Measurements from ENCODE around the gene ALS2CL.

ALS2CL gene

DNA sequence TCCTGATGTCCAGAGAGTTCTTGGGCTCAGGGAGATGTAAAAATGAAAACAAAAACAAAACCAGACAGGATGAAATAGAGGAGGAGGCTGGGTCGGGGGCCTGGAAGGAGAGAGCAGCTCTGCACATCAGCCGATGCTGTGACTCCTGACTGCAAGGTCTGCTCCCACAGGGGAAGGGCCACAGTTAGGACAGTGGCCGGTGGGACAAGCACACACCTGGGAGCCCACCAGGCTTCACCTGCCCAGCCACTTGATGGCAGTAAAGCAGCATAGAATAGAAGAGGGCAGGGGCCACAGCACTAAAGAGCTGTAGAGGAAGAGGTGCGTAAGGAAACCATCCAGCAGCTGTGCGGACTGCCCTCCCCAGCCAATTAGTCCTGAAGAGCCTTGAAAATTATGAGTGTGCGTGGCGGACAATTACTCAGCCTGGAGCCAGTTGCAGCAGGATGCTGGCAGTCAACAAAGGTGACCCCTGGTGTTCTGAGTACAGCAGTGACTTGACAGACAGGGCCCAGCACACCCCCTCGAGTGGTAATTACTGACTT is 29.8 kb downstream of the ALS2CL start:
- DNase-seq: peak; percentile 14

DNA sequence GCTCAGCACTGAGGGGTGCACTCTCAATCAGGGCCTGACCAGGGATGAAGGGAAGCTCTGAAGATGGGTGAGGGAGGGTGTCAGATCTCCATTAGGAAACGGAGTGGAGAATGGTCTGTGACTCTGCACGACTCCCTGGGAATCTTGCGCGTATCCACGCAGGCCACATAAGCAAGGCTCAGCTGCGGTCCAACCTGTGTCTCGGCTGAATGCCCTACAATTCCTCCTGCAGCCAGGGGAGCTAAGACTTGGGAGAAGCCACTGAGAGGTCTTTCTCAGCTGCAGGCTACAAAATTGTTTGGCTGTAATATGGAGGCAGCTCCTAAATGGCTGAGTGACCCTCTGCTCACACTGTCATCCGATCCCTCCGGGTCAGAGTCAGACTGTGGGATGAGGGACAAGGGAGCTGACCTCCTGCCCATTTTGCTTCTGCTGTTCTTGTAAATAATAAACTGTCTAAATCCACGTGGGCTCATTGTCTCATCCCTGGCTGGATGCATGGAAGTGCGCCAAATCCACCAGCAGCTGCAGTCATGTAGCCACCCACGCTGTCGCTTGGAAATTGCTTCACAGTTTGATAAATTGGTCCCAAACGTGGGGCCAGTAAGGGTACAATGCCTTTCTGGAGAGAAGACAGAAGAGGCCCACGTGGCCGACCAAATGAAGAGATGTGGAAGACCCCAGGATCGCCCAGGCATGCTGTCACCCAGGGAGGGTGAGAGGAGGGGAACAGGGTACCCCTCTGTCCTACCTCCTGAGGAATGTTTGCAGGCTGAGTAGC is 30.5 kb downstream of the ALS2CL start:
- DNase-seq: no peak

DNA sequence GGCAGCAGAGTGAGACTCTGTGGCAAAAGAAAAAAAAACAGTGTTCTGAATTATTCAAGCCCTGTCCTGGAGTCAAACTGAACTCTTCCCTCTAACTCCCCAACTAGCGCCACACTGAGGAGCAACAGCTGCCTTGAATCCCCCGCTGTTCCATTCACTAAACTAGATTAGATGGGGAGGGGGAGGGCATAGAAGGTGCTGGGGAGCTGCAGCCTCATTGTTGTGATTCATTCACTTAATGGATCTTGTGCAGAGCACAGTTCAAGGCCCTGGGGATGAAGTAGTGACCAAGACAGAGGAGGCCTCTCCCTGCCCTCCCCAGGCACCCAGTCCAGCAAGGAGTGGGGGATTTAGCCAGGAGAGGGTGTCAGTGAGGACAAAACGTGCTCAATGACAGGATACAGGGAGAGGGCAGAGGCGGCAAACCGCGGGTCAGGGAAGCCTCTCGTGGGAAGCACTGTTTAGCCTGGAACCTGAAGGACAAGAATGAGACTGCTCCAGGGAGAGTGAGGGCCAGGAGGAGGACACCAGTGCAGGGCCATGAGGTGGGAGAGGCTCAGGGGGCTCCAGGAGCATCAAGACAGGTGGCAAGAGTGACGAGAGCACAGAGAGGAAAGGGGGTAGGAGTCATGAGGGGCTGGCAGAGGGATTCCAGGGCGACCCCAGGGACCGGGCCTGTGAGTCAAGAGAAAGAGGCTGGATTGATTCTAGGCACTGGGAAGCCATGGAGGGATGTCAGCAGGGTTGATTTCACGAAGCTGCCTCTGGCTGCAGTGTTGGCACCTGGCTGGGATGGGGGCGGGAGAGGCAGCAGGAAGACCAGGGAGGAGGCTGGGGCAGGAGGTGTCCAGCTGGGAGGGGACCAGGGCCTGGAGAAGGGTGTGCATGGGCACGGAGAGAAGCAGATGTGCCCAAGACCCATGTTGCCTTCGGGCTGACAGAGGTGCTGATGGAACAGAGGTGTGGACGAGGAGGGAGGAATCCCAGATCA is 31.4 kb downstream of the ALS2CL start:
- no peak for DNase-seq

DNA sequence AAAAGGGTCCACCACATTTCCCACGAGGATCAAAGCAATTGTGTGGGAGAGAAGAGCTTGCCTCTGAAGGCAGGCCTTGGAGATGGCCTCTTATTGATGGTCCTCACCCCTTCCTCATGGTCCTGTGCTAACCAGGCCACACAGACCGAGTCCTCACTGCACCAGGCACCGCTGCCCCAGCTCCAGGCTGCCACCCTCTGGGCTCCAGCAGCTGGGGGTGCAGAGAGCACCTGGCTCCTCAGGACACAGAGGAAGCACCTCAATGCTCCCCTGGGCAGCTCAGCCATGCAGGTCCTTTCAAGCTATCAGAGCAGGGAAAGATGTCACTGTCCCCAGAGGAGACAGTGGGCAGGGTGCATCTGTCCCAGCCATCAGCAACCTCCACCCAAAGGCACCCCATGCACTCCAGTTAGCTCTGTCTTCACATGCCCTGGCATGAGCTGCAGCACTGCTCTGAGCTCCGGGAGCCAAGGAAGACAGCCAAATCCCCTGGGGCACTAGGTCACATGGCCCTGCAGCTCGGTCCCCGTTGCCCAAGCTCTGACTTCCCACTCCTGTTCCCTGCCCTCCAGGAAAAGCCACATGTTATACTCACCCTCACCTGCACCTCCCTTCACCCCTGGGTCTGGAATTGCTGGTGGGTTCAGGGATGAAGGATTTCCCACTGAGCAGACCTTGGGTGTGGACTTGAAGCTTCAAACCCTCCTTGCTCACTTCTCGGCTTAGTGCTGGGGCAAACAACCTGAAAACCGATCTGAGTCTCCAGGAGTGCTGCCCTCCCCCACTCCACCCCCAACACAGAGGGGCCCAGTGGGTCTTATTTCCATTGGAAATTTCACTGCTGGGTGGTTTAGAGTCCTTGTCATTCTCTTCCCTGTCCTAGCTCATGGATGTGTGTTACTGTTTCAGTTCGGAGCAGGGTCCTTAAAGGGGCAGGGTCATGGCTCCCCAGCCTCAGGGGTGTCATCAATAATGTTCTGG is 32.6 kb downstream of the ALS2CL start:
- DNase-seq: no peak

DNA sequence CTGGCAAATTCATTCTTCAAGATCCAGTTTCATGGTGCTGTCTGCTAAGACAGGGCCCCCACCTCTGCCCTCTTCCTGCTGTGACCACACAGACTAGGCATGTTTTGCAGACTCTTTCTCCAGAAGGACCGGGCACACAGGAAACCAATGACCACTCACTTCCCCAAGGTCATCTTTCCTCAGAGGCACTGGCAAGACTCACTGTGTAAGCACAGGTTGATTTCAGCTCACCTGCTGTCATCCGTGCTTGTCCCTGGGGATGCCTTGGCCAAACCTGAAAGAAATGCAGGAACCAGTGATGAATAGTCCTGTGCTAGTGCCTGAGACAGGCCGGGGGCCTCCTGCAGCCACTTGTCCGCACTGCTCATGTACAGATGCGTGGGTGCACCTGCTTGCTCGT is 33.5 kb downstream of the ALS2CL start:
- DNase-seq: no peak

DNA sequence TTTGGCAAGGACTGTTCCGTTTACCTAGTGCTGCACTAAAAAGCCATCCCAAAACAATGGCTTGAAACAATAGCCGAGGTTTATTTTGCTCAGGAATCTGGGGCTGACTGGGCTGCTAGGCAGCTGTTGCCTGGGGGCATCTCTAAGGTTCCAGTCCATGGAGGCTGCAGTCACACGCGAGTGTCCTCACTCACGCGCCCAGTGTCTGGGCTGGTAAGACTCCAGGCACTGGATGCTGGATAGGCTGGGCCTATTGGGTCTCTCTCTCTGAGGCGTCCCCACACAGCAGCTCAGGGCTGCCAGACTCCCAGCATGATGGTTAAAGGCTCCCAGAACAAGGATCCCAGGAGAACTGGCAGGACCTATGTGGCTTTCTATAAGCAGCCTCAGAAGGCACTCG is 34.2 kb downstream of the ALS2CL start:
- no peak for DNase-seq

DNA sequence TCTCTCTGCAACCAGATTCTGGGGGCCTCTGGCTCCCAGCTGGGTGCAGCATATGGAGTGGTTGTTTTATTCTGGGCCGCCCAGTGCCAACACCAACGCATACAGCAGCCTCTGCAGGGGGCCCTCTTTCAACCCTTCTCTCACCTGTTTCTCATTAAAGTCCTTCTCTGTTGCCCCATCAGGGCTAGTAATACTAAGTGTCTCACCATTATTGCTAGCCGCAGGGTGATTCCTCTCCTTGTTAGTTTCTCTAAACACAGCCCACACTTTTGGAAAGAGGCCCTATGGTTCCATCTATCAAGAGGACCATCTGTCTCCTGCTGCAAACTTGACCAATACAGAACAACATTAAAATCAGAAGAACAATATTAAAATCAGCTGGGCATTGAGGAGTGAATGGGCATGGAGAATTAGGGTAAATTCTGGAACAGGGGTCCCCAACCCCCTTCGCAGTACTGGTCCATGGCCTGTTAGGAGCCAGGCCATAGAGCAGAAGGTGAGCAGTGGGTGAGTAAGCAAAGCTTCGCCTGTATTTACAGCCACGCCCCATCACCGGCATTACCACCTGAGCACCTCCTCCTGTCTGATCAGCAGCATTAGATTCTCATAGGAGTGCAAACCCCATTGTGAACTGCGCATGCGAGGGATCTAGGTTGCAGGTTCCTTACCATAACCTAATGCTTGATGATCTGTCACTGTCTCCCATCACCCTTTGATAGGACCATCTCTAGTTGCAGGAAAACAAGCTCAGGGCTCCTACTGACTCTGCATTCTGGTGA is 36.5 kb downstream of the ALS2CL start:
- no peak for DNase-seq

DNA sequence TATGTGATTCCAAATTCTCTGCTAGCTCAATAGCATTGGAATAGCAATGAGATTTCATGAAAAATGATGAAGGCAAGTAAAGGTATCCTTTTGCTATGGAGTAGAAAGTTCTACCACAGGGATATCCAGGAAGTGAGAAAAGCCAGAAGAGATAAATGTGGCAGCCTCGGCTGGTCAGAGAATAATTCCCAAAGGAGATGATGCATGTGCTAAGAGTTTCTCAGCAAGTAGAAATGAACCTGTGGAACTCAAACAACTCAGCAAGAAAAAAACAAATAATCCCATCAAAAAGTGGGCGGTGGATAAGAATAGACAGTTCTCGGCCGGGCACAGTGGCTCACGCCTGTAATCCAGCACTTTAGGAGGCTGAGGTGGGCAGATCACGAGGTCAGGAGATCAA is 38.2 kb downstream of the ALS2CL start:
- DNase-seq: no peak

DNA sequence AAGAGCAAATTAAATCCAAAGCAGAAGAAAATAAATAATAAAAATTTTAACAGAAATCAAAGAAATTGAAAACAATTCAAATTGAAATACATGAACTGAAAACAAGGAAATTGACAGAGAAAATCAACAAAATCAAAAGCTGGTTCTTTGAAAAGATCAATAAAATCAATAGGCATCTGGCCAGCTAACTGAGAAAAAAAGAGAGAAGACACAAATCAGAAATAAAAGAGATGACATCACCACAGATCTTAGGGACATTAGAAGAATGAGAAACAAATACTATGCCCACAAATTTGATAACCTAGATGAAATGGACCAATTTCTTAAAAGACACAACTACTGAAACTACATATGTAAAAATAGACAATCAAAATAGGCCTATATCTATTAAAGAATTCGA is 42.4 kb downstream of the ALS2CL start:
- no peak for DNase-seq

DNA sequence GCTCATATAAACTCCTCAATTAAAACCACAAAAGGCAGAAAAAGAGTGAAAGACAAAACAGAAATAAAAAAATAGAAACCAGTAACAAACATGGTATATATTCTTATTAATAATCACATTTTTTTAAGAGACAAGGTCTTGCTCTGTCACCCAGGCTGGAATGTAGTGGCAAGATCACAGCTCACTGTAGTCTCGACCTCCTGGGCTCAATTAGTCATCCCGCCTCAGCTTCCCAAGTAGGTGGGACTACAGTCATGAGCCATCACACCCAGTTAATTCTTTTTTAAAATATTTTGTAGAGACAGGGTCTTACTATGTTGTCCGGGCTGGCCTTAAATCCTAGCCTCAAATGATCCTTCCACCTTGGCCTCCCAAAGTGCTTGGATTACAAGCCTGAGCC is 44.0 kb downstream of the ALS2CL start:
- DNase-seq: no peak

DNA sequence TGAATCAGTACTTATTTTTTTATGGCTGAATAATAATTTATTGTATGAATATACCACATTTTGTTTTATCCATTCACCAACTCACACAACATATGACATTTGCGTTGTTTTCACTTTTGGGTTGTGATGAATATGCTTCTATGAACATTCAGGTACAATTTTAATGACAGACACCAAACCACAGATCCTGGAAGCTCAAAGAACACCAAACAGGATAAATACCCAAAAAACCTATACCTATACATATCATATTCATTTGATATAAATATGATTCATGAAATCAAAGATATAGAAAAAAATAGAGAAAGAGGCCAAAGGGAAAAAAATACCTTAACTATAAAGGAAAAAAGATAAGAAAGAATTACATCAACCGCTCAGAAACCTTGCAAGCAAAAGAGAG is 45.4 kb downstream of the ALS2CL start:
- no peak for DNase-seq

DNA sequence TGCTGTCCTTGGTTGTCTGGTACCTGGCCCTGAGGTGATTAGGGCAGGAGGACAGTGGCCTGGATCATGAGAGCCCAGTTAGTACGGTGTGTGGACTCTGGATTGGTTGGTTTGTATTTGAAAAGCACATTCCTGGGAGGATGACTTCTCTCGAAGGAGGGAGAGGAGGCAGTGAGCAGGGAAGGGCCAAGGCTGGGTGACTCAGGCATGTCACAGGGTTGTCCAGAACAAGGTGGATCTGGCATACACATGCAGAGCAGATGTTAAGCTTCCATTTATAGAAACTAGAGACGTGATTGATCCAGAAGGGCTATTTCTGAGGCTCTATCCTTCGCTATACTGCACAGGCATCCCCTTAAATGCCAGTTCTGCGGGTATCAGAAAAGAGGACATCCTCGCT is 46.8 kb downstream of the ALS2CL start:
- no peak for DNase-seq

DNA sequence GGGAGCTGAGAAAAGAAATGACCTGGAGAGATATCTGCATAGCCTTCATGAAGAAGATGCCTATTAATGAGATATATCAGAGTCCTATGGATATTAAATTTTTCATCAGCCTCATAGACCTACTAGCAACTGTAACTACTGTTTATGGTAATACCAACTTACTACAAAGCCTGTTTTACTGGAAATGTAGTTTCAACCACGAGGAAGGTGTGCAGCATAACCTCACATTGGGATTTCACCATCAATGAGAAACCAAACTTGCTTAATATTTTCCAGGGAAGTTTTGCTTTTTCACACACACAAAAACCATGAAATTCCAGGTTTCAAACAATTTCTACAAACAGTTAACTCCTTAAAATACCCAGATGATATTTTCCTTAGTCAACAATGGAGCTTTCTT is 49.8 kb downstream of the ALS2CL start:
- DNase-seq: no peak

DNA sequence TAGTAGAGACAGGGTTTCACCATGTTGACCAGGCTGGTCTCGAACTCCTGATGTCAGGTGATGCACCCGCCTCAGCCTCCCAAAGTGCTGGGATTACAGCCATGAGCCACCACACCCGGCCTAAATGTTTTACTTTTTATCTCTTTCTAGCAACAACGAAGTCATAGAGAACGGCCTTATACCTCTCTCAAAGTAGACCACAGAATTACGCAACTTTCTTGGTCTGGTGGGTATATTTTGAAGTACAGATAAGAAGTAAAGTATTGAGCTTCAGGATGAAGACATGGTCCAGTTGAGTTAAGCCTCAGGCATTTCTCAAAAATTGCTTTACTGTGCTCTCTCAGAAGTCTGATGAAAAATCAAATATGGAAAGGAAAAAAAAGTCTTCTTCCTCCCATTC is 50.5 kb downstream of the ALS2CL start:
- DNase-seq: no peak

DNA sequence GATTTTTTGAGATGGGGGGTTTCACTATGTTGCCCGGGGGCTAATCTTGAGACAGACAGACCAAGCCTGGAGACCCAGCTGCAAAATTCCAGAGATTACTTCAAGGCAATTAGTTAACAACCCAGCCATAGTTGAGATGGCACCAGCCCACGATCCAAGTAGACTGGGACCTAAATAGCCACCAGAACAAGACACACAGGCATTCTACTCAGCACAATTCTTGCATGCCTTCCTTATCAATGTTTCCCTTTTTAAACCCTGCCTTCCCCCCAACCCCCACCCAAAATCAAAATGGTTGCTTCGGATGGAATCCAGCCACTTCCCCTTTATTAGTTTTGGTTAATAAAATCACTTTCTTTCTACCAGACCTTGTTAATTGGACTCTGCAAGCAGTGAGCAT is 52.6 kb downstream of the ALS2CL start:
- no peak for DNase-seq

DNA sequence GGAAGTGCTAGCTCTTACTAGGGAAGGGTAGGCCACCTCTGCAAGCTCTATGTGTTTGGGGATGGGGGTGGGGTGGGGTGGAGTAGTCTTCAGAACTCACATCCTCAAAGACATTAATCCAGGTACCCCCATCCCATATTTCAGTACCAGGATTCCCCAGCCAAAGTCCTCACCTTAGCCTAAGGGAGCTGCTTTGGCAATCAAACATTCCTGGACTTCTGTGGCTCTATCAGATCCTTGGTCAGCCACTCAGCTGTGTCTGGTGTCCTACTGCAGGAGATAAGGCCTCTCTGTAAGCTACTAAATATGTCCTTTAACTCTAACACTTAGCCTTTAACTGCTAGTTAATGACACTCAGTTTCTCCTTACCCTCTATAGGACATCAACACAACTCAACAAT is 54.3 kb downstream of the ALS2CL start:
- no peak for DNase-seq

DNA sequence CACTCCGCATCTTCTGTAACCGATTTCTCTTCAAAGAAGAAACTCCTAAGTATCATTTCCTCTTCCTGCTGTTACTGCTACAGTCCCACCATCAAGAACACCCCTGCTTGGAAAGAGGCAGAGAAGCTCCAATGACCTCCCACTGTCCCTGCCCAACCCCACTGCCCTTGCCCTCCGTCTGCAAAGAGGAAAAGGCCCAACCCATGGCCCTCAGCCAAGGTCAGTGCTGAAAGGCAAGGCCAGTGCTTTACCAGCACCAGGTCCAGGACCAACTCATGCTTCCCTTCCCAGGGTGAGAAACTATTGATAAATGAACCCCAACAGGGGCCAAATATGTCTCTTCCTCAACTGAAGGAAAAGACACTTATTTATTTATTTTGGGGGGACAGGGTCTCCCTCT is 58.6 kb downstream of the ALS2CL start:
- no peak for DNase-seq

DNA sequence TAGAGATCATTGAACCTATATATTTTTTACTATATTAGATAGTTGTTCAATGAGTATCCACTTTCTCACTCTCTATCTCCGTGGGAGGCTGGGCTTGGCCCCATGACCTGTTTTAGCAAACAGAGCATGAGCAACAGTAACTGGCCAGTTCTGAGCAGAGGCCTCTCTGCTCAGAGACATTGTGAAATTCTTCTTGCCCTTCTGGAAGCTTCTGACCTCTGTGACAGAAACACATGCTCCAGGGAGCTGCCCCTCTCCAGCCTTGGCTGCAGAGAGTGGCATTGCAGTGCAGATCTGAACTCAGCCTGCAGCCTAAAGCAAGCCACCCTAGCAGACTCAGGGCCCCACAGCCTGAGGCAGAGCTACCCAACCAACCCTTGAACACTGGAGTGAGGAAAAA is 60.7 kb downstream of the ALS2CL start:
- DNase-seq: no peak

DNA sequence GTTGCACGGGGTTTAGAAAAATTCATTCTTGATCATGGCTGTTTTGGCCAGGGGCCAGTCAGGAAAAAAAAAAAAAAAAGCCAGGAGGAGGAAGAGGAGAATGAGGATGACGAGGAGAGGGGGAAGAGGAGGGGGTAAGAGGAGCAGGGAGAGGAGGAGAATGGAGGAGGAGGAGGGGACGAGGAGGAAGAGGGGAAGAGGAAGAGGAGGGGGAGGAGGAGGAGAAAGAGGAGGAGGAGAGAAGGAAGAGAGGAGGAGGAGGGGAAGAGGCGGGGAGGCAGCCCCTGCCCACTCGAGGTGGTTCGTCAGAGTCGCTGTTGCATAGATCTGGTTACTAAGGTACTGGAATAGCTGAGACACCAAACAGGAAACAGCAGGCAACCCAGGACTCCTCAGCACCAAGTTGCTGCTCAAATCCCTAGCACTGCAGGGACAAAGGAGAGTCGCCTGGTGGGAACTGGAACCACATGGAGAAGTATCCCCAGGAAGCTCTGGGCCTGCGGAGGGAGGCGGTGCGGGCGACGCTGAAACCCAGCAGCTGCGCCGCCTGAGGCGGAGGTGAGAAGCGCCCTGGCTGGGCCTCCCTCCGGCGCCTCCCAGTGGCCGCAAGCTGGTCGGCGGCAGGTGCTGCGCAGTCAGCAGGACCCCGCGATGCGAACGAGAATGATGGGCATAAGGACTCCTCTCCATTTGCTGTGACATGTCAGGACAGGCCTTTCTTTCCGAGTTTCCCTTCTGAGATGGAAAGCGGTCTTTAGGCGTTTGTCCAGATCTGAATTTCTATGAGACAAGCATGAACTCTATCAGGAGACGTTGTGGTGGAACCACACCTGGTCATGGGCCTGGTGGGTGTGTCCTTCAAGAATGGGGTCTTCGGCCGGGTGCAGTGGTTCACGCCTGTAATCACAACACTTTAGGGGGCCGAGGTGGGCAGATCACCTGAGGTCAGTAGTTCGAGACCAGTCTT is 63.6 kb downstream of the ALS2CL start:
- DNase-seq: peak; percentile 85

DNA sequence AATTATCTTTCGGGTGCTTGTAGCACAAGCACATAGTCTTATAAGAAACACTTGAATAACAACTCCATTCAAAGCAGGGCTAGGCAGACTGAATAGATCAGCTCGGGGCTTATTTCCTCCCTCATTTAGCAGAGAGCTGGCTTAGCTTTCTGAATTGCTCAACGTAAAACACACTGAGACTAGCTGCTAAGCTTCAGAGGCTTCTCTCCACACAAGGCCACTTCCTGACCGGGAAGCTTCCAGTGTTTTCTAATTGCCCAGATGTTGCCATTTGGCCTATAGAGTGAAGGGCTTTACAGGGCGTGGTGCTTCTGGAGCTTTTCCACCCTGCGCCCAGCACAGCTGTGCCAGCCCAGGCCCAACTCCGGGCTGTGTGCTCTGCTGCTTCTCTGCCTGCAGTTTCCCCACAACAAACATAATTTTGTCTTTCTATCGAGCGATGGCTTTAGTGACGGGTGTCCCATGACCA is 64.5 kb downstream of the ALS2CL start:
- DNase-seq: no peak
